ENCODE measurements around the gene SEMA3E.

SEMA3E gene

DNA sequence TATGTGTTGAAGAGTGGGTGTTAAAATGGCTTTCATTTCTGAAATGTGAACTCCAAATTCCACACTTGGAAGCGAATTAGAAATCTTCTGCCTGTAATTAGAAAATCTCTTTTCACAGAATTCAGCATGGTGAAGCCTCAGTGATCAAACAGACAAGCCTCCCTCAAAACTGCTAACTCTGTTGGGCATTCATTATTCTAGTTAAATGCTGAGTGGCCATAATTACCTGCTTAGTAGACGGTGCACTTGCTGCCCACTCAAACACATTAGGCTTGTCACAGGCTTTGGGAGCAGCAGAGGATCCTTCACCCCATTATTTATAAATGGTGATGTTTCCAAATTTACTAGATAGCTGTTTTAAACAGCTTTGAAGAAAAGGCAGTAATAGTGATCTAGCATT, 309.0 kb downstream of the SEMA3E start:
- Histone ChIP-seq H3K4me3 (ENCODE audit: low read length) (no peak overlapping the region), H3K27me3 (replicated peaks; ENCODE audit: control insufficient read depth, insufficient read depth, low read length) (no peaks in the 10 kb centered on the region), H3K4me1 (ENCODE audit: control insufficient read depth, insufficient read depth, low read length) (no peaks in the 10 kb centered on the region), H3K36me3 (ENCODE audit: control insufficient read depth, insufficient read depth, low read length, severe bottlenecking) (no peaks in the 10 kb centered on the region), H3K9me3 (ENCODE audit: control insufficient read depth, low read length) (no peaks in the 10 kb centered on the region), H3K9ac (ENCODE audit: low read length) (no peak overlapping the region)
- DNase-seq (ENCODE audit: low read depth) = no peak

DNA sequence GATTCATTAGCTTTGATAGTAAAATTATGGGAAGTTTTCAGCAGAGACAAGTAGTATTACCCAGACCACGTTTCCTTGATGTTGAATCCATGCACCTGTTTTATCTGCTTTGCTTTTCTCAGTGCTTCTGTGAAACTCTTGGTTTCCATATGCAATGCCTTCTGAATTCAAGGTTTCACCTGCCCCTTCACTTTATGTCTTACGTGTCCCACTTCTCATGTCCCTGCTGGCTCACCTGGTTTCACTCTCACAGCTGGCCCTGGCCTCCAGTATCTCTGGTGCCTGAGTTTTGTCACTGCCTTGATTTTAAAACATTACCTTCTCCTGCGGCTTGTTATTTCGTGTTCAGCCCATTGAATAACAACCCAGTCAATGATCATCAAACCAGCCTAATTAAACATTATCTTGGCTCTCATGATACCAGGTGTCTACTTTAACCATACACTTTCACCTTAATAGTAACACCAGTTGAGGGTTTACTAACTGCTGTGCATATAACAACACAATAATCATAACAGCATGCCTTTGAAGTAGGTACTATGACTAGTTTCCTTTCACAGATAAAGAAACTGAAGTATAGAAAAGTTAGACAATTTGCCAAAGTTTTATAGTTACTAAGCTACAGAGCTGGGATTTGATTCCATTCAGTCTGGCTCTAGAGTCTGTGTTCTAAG, 310.5 kb downstream of the SEMA3E start:
- no peaks in the 10 kb centered on the region for H3K36me3 ChIP-seq (ENCODE audit: control insufficient read depth, insufficient read depth, low read length, severe bottlenecking)
- no peaks in the 10 kb centered on the region for H3K4me1 ChIP-seq (ENCODE audit: control insufficient read depth, insufficient read depth, low read length)
- H3K9me3 ChIP-seq (ENCODE audit: control insufficient read depth, low read length) = no peaks in the 10 kb centered on the region
- no peak overlapping the region for H3K9ac ChIP-seq (ENCODE audit: low read length)
- H3K4me3 ChIP-seq (ENCODE audit: low read length) = no peak overlapping the region
- no peak for DNase-seq (ENCODE audit: low read depth)
- no peaks in the 10 kb centered on the region for H3K27me3 ChIP-seq (replicated peaks; ENCODE audit: control insufficient read depth, insufficient read depth, low read length)

DNA sequence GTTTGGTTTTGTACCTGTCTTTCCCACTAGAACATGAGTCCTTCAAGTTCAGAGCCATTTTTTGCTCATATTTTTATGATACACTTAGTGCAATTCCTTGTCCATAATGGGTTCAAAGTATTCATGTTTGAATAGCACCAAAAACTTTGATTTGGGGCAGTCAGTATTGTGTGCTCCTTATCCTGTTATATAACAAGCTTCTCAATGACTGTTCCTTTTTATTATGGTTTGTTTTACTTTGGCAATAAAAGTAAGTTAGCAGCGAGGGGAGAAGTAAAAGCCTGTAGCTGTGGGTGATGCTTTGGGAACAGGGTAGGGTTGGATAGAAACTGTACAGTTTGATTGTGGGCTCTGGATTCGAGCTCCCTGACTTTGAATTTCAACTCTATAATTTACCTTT, 311.9 kb downstream of the SEMA3E start:
- DNase-seq (ENCODE audit: low read depth) = no peak
- no peaks in the 10 kb centered on the region for H3K27me3 ChIP-seq (replicated peaks; ENCODE audit: control insufficient read depth, insufficient read depth, low read length)

DNA sequence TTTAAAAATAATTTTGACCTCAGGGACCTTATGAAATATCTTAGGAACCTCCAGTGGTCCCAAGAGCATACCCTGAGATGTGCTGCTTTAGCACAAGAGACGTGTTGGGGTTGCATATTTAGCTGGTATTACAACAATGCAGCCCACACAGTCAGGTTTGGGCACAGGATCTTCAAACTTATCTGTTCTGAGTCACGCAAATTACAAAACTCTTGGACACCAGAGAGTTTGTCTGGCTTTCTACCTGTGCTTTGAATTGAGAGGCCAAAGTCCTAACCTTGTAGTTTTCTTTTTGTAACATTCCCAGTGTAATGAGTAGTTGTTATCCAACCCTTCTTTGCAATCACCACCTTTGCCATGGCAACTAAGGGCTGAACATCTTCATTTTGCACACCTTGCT, 322.7 kb downstream of the SEMA3E start:
- DNase-seq (ENCODE audit: low read depth) = no peak
- Histone ChIP-seq H3K27me3 (replicated peaks; ENCODE audit: control insufficient read depth, insufficient read depth, low read length) (no peaks in the 10 kb centered on the region), H3K4me3 (ENCODE audit: low read length) (no peak overlapping the region)

More for the DNA sequence above, 311.9 kb downstream of the SEMA3E start:
- no peaks in the 10 kb centered on the region for H3K9me3 ChIP-seq (ENCODE audit: control insufficient read depth, low read length)
- H3K4me3 ChIP-seq (ENCODE audit: low read length) = no peak overlapping the region
- no peaks in the 10 kb centered on the region for H3K36me3 ChIP-seq (ENCODE audit: control insufficient read depth, insufficient read depth, low read length, severe bottlenecking)
- no peak overlapping the region for H3K9ac ChIP-seq (ENCODE audit: low read length)
- no peaks in the 10 kb centered on the region for H3K4me1 ChIP-seq (ENCODE audit: control insufficient read depth, insufficient read depth, low read length)

DNA sequence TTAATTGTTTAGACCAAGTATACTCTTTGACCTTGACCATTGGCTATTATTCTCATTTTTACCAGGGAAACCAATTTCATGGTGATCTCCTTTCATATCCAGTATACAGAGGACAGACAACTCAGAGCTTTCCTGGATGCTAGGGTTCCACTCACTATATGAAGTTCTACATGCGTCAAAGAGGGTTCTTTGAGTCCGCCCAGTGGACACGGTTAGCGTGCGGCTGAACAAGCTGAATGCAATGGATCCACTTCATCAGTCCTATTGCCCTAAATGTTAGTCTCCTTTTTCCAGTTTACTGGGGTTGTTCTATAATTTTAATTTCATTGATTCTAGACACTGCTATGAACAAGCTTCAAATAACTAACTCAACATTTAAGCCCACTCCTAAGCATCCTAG, 323.9 kb downstream of the SEMA3E start:
- Histone ChIP-seq H3K4me1 (ENCODE audit: control insufficient read depth, insufficient read depth, low read length) (no peaks in the 10 kb centered on the region), H3K36me3 (ENCODE audit: control insufficient read depth, insufficient read depth, low read length, severe bottlenecking) (no peaks in the 10 kb centered on the region), H3K27me3 (replicated peaks; ENCODE audit: control insufficient read depth, insufficient read depth, low read length) (no peaks in the 10 kb centered on the region), H3K4me3 (ENCODE audit: low read length) (no peak overlapping the region), H3K9me3 (ENCODE audit: control insufficient read depth, low read length) (no peaks in the 10 kb centered on the region), H3K9ac (ENCODE audit: low read length) (no peak overlapping the region)
- no peak for DNase-seq (ENCODE audit: low read depth)

More for the DNA sequence above, 322.7 kb downstream of the SEMA3E start:
- H3K4me1 ChIP-seq (ENCODE audit: control insufficient read depth, insufficient read depth, low read length) = no peaks in the 10 kb centered on the region
- no peak overlapping the region for H3K9ac ChIP-seq (ENCODE audit: low read length)
- no peaks in the 10 kb centered on the region for H3K36me3 ChIP-seq (ENCODE audit: control insufficient read depth, insufficient read depth, low read length, severe bottlenecking)
- H3K9me3 ChIP-seq (ENCODE audit: control insufficient read depth, low read length) = no peaks in the 10 kb centered on the region

DNA sequence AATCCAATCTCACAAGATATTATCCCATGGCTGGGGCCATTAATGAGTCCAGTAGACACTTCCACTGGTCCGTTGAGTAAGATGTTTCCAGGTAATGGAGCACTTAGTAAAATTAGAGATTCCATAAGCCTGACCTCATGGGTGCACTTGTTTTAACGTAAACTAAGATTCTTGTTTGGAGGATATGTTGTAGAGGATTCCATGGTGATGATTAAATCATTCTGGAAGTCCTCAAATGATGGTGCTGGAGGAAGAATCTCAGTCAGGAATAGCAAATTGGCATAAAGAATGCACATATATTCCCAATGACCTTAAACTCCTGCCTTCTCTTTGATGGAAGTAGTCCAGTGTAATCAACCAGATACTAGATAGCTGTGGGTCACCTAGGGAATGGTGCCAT, 324.3 kb downstream of the SEMA3E start:
- Histone ChIP-seq H3K9me3 (ENCODE audit: control insufficient read depth, low read length) (no peaks in the 10 kb centered on the region), H3K36me3 (ENCODE audit: control insufficient read depth, insufficient read depth, low read length, severe bottlenecking) (no peaks in the 10 kb centered on the region), H3K9ac (ENCODE audit: low read length) (no peak overlapping the region), H3K4me1 (ENCODE audit: control insufficient read depth, insufficient read depth, low read length) (no peaks in the 10 kb centered on the region), H3K4me3 (ENCODE audit: low read length) (no peak overlapping the region), H3K27me3 (replicated peaks; ENCODE audit: control insufficient read depth, insufficient read depth, low read length) (no peaks in the 10 kb centered on the region)
- DNase-seq (ENCODE audit: low read depth) = no peak

DNA sequence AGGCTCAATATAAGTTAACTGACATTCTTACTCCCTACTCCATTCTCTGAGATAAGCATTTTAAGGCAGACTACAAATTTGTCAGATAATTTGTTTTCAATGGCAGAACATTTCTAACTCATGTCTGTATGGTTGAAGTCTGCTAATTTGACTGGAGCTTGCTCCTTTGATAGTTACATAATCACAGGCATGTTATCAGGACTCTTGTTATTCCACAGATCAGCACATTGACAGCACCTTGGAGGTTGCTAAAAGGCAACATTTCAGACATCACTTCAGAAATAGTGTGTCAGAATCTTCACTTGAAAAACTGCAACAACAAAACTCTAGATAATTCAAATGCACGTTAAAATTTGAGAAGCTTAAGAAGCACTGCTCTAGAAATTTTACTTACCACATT, 327.9 kb downstream of the SEMA3E start:
- DNase-seq (ENCODE audit: low read depth) = no peak
- H3K4me1 ChIP-seq (ENCODE audit: control insufficient read depth, insufficient read depth, low read length) = no peaks in the 10 kb centered on the region
- no peak overlapping the region for H3K4me3 ChIP-seq (ENCODE audit: low read length)
- H3K36me3 ChIP-seq (ENCODE audit: control insufficient read depth, insufficient read depth, low read length, severe bottlenecking) = no peaks in the 10 kb centered on the region
- no peak overlapping the region for H3K9ac ChIP-seq (ENCODE audit: low read length)
- H3K27me3 ChIP-seq (replicated peaks; ENCODE audit: control insufficient read depth, insufficient read depth, low read length) = no peaks in the 10 kb centered on the region
- no peaks in the 10 kb centered on the region for H3K9me3 ChIP-seq (ENCODE audit: control insufficient read depth, low read length)

DNA sequence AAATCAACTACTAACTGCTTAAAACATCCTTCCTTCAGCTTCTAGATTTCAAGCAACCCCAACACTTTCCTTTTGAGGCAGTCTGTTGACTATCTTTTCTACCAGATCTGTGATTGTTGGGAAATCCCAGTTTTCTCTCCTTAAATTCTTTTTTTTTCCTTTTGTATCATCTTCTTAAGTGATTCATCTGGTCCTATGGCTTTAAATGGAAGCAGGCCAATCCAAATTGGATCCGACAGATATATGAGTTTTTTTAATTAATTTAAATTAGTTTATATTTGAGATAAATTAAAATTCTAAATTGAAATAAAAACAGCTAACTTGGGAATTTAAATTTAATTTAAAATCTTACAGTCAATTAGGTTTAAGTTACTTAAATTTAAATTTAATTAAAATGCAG, 335.0 kb downstream of the SEMA3E start:
- no peak overlapping the region for H3K9ac ChIP-seq (ENCODE audit: low read length)
- no peaks in the 10 kb centered on the region for H3K27me3 ChIP-seq (replicated peaks; ENCODE audit: control insufficient read depth, insufficient read depth, low read length)
- no peak overlapping the region for H3K4me3 ChIP-seq (ENCODE audit: low read length)
- no peaks in the 10 kb centered on the region for H3K4me1 ChIP-seq (ENCODE audit: control insufficient read depth, insufficient read depth, low read length)
- H3K9me3 ChIP-seq (ENCODE audit: control insufficient read depth, low read length) = no peaks in the 10 kb centered on the region
- DNase-seq (ENCODE audit: low read depth) = no peak
- no peaks in the 10 kb centered on the region for H3K36me3 ChIP-seq (ENCODE audit: control insufficient read depth, insufficient read depth, low read length, severe bottlenecking)
